H1 (cell line): ENCODE results near the gene TMEM30A. TPM values are rescaled to one million over a fixed set of nuclear protein-coding genes. Genes with fewer than 3 reads are reported as not detected.
A peak's percentile ranks its signal among the peaks of the same experiment; 100 is the strongest.

Experiments used
- BACH1 ChIP-seq: IDR thresholded peaks from 2 replicates; pipeline ENCODE4 v1.6.1; 2012; ENCODE audit warnings: low read length, improper control_type of control experiment
- CREB1 ChIP-seq: IDR thresholded peaks from 2 replicates; pipeline ENCODE4 v1.6.1; 2012; ENCODE audit warnings: inconsistent platforms
- CTBP2 ChIP-seq: IDR thresholded peaks from 2 replicates; pipeline ENCODE4 v1.7.0; 2011; ENCODE audit warnings: borderline replicate concordance, mild to moderate bottlenecking, moderate library complexity, mixed read lengths, low read length; ENCODE audit not compliant: insufficient read depth, insufficient read length
- JUN ChIP-seq: IDR thresholded peaks from 2 replicates; pipeline ENCODE4 v1.6.1; 2011; ENCODE audit warnings: low read depth, mild to moderate bottlenecking, improper control_type of control experiment, low read length
- POU5F1 ChIP-seq: IDR thresholded peaks from 2 replicates; pipeline ENCODE4 v1.6.1; 2011; ENCODE audit warnings: low read depth, mild to moderate bottlenecking, low read length, moderate library complexity
- SIX5 ChIP-seq: IDR thresholded peaks from 2 replicates; pipeline ENCODE4 v1.6.1; 2011; ENCODE audit warnings: mild to moderate bottlenecking, low read depth, low read length
- polyA plus RNA-seq, 7 experiments: library from polyadenylated mRNA; depleted of rRNA in 3 of 7; stranded (reverse) in 5 of 7; unstranded in 2 of 7; fragments of >200 nt in 5 of 7; fragments of 200-250 nt in 2 of 7; gene quantifications; 1 replicate in 5 of 7; 2 replicates in 1 of 7; 4 replicates in 1 of 7; pipeline versions ENCODE4 v1.2.1 to v1.2.3, GENCODE V29; 2011 to 2013; ENCODE audit warnings: missing spikeins in 2 of 7, mixed read lengths in 2 of 7
- total RNA-seq: library from RNA; stranded (reverse); fragmentation: NEBNext Ultra II Directional; extraction: Animal tissue kit (Norgen Biotek cat#: 25700); gene quantifications from 2 replicates; pipeline ENCODE4 v1.2.1, GENCODE V29; 2021
- TF ChIP-seq, protein P1 (sequence below), 3 experiments: IDR thresholded peaks; 1 replicate in 2 of 3; 2 replicates in 1 of 3; pipeline versions ENCODE4 v1.5.1 to v1.6.1; 2011; ENCODE audit warnings: low read length in 3 of 3, mild to moderate bottlenecking in 3 of 3, inconsistent platforms in 2 of 3, low read depth in 1 of 3, moderate library complexity in 1 of 3; ENCODE audit not compliant: insufficient read depth in 1 of 3; ENCODE audit errors: control extremely low read depth in 1 of 3
- TF ChIP-seq, protein P2 (sequence below): fragments of 300-600 bp; sonication (generic); IDR thresholded peaks from 2 replicates; pipeline ENCODE4 v1.7.1; 2012; ENCODE audit warnings: low read length, moderate library complexity, mild to moderate bottlenecking, inconsistent platforms; ENCODE audit not compliant: insufficient replicate concordance

Gene TMEM30A
- total and polyA plus RNA-seq, 2 of the 8 experiments (the other 6 are each of a cell fraction or from before 2014, with no cell fraction given): 10.5 to 71.0 TPM

- TF ChIP-seq, protein P1, sequence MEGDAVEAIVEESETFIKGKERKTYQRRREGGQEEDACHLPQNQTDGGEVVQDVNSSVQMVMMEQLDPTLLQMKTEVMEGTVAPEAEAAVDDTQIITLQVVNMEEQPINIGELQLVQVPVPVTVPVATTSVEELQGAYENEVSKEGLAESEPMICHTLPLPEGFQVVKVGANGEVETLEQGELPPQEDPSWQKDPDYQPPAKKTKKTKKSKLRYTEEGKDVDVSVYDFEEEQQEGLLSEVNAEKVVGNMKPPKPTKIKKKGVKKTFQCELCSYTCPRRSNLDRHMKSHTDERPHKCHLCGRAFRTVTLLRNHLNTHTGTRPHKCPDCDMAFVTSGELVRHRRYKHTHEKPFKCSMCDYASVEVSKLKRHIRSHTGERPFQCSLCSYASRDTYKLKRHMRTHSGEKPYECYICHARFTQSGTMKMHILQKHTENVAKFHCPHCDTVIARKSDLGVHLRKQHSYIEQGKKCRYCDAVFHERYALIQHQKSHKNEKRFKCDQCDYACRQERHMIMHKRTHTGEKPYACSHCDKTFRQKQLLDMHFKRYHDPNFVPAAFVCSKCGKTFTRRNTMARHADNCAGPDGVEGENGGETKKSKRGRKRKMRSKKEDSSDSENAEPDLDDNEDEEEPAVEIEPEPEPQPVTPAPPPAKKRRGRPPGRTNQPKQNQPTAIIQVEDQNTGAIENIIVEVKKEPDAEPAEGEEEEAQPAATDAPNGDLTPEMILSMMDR (IDR thresholded peaks at IDR 0.05; ENCODE audit: control extremely low read depth in 1 of 3, insufficient read depth in 1 of 3, low read depth in 1 of 3, low read length in 3 of 3): no peak
- TF ChIP-seq JUN (no peak), CREB1 (no peak), CTBP2 (peak; percentile 98), BACH1 (no peak), SIX5 (no peak), POU5F1 (no peak)
- TF ChIP-seq, protein P2, sequence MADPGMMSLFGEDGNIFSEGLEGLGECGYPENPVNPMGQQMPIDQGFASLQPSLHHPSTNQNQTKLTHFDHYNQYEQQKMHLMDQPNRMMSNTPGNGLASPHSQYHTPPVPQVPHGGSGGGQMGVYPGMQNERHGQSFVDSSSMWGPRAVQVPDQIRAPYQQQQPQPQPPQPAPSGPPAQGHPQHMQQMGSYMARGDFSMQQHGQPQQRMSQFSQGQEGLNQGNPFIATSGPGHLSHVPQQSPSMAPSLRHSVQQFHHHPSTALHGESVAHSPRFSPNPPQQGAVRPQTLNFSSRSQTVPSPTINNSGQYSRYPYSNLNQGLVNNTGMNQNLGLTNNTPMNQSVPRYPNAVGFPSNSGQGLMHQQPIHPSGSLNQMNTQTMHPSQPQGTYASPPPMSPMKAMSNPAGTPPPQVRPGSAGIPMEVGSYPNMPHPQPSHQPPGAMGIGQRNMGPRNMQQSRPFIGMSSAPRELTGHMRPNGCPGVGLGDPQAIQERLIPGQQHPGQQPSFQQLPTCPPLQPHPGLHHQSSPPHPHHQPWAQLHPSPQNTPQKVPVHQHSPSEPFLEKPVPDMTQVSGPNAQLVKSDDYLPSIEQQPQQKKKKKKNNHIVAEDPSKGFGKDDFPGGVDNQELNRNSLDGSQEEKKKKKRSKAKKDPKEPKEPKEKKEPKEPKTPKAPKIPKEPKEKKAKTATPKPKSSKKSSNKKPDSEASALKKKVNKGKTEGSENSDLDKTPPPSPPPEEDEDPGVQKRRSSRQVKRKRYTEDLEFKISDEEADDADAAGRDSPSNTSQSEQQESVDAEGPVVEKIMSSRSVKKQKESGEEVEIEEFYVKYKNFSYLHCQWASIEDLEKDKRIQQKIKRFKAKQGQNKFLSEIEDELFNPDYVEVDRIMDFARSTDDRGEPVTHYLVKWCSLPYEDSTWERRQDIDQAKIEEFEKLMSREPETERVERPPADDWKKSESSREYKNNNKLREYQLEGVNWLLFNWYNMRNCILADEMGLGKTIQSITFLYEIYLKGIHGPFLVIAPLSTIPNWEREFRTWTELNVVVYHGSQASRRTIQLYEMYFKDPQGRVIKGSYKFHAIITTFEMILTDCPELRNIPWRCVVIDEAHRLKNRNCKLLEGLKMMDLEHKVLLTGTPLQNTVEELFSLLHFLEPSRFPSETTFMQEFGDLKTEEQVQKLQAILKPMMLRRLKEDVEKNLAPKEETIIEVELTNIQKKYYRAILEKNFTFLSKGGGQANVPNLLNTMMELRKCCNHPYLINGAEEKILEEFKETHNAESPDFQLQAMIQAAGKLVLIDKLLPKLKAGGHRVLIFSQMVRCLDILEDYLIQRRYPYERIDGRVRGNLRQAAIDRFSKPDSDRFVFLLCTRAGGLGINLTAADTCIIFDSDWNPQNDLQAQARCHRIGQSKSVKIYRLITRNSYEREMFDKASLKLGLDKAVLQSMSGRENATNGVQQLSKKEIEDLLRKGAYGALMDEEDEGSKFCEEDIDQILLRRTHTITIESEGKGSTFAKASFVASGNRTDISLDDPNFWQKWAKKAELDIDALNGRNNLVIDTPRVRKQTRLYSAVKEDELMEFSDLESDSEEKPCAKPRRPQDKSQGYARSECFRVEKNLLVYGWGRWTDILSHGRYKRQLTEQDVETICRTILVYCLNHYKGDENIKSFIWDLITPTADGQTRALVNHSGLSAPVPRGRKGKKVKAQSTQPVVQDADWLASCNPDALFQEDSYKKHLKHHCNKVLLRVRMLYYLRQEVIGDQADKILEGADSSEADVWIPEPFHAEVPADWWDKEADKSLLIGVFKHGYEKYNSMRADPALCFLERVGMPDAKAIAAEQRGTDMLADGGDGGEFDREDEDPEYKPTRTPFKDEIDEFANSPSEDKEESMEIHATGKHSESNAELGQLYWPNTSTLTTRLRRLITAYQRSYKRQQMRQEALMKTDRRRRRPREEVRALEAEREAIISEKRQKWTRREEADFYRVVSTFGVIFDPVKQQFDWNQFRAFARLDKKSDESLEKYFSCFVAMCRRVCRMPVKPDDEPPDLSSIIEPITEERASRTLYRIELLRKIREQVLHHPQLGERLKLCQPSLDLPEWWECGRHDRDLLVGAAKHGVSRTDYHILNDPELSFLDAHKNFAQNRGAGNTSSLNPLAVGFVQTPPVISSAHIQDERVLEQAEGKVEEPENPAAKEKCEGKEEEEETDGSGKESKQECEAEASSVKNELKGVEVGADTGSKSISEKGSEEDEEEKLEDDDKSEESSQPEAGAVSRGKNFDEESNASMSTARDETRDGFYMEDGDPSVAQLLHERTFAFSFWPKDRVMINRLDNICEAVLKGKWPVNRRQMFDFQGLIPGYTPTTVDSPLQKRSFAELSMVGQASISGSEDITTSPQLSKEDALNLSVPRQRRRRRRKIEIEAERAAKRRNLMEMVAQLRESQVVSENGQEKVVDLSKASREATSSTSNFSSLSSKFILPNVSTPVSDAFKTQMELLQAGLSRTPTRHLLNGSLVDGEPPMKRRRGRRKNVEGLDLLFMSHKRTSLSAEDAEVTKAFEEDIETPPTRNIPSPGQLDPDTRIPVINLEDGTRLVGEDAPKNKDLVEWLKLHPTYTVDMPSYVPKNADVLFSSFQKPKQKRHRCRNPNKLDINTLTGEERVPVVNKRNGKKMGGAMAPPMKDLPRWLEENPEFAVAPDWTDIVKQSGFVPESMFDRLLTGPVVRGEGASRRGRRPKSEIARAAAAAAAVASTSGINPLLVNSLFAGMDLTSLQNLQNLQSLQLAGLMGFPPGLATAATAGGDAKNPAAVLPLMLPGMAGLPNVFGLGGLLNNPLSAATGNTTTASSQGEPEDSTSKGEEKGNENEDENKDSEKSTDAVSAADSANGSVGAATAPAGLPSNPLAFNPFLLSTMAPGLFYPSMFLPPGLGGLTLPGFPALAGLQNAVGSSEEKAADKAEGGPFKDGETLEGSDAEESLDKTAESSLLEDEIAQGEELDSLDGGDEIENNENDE: no peak
Measured at GRCh38 chr6:75205776-75206575, 78.6 kb downstream of the TMEM30A start, which contains the start of gene COL12A1 (continued).
